ENCODE results near the gene DGLUCY. TPM values are rescaled to one million over a fixed set of nuclear protein-coding genes. Genes with fewer than 3 reads are reported as not detected.

Gene DGLUCY
- total RNA-seq, 1 donor from 2014 or later, result 20.0 TPM

- Mint-ChIP-seq H3K4me1 (ENCODE audit: low read depth, unreplicated experiment) (no peaks in the 10 kb centered on the region), H3K4me3 (ENCODE audit: unreplicated experiment) (no peak overlapping the region), H3K27ac (ENCODE audit: unreplicated experiment) (no peak overlapping the region), H3K27me3 (ENCODE audit: low read depth, unreplicated experiment) (no peaks in the 10 kb centered on the region), H3K9me3 (ENCODE audit: unreplicated experiment) (peaks cover 2% of the 10 kb centered on the region), H3K36me3 (ENCODE audit: low read depth, unreplicated experiment) (peaks cover 32% of the 10 kb centered on the region)
- H3K36me3 ChIP-seq (ENCODE audit: insufficient read depth, low read length), result no peaks in the 10 kb centered on the region
- no peak overlapping the region for H3K9ac ChIP-seq (ENCODE audit: low read length)
- no peaks in the 10 kb centered on the region for H3K27me3 ChIP-seq (ENCODE audit: insufficient read depth, low read length)
- no peak overlapping the region for H3K4me3 ChIP-seq (ENCODE audit: insufficient read depth, low read depth, low read length)
- H3K79me2 ChIP-seq (ENCODE audit: insufficient read depth, low read length), result no peaks in the 10 kb centered on the region
- H3K4me1 ChIP-seq (ENCODE audit: insufficient read depth, low read length), result peaks cover 10% of the 10 kb centered on the region
- H2AFZ ChIP-seq (ENCODE audit: low read depth, low read length), result no peak overlapping the region
- no peaks in the 10 kb centered on the region for H3K9me3 ChIP-seq (ENCODE audit: insufficient read depth, low read depth, low read length)
- DNase-seq (ENCODE audit: low read depth), result no peak
- no peak overlapping the region for H3K4me2 ChIP-seq (ENCODE audit: low read length)
- TF ChIP-seq CTCF (IDR thresholded peaks at IDR 0.05; ENCODE audit: insufficient read depth, low read depth, low read length) (no peak), EZH2 (IDR thresholded peaks at IDR 0.05; ENCODE audit: insufficient read depth, low read length) (no peak)
- FAIRE-seq, result no peak
- H3K27ac ChIP-seq (ENCODE audit: low read depth, low read length), result no peak overlapping the region
- H4K20me1 ChIP-seq (ENCODE audit: insufficient read depth, low read length), result no peaks in the 10 kb centered on the region
Observed at GRCh38 chr14:91215381-91215780, 101.5 kb downstream of the DGLUCY start.

- Mint-ChIP-seq H3K9me3 (ENCODE audit: unreplicated experiment) (peaks cover 2% of the 10 kb centered on the region), H3K27ac (ENCODE audit: unreplicated experiment) (no peak overlapping the region), H3K36me3 (ENCODE audit: low read depth, unreplicated experiment) (peaks cover 30% of the 10 kb centered on the region)
Observed at GRCh38 chr14:91216731-91217226, 102.9 kb downstream of the DGLUCY start.

More at GRCh38 chr14:91216731-91217226, 102.9 kb downstream of the DGLUCY start:
- peaks cover 10% of the 10 kb centered on the region for H3K4me1 ChIP-seq (ENCODE audit: insufficient read depth, low read length)
- no peaks in the 10 kb centered on the region for H4K20me1 ChIP-seq (ENCODE audit: insufficient read depth, low read length)
- Mint-ChIP-seq H3K4me1 (ENCODE audit: low read depth, unreplicated experiment) (no peaks in the 10 kb centered on the region), H3K4me3 (ENCODE audit: unreplicated experiment) (no peak overlapping the region), H3K27me3 (ENCODE audit: low read depth, unreplicated experiment) (no peaks in the 10 kb centered on the region)
- no peak for FAIRE-seq
- no peak overlapping the region for H3K27ac ChIP-seq (ENCODE audit: low read depth, low read length)
- H3K9ac ChIP-seq (ENCODE audit: low read length), result no peak overlapping the region
- DNase-seq (ENCODE audit: low read depth), result no peak
- H3K27me3 ChIP-seq (ENCODE audit: insufficient read depth, low read length), result no peaks in the 10 kb centered on the region
- no peaks in the 10 kb centered on the region for H3K36me3 ChIP-seq (ENCODE audit: insufficient read depth, low read length)
- no peak overlapping the region for H2AFZ ChIP-seq (ENCODE audit: low read depth, low read length)
- H3K9me3 ChIP-seq (ENCODE audit: insufficient read depth, low read depth, low read length), result no peaks in the 10 kb centered on the region
- no peaks in the 10 kb centered on the region for H3K79me2 ChIP-seq (ENCODE audit: insufficient read depth, low read length)
- no peak overlapping the region for H3K4me2 ChIP-seq (ENCODE audit: low read length)
- no peak overlapping the region for H3K4me3 ChIP-seq (ENCODE audit: insufficient read depth, low read depth, low read length)
- TF ChIP-seq EZH2 (IDR thresholded peaks at IDR 0.05; ENCODE audit: insufficient read depth, low read length) (no peak), CTCF (IDR thresholded peaks at IDR 0.05; ENCODE audit: insufficient read depth, low read depth, low read length) (no peak)
